HepG2 (cell line): Measurements from ENCODE around the gene VSX1. TPM values are rescaled to one million over a fixed set of nuclear protein-coding genes. Genes with fewer than 3 reads are reported as not detected.

Source experiments
- ATAC-seq: fragments of 200-7000 bp; cut with Tn5 transposase; 3 replicates; pipeline ENCODE4 v1.9.1; 2020; ENCODE audit warnings: mild to moderate bottlenecking, moderate library complexity
- BruUV-seq: library from RNA; stranded (reverse); fragments of 400-500 nt; replicated peaks from 2 replicates; lab custom pipeline; 2021; lab: Mats Ljungman, UMichigan
- CTCF ChIA-PET: fragments of 300-600 bp; formaldehyde crosslinking; extraction: SDS; loops from one replicate; lab custom pipeline; 2021; ENCODE audit warnings: low total read pairs, inconsistent platforms, low intra/inter-chr PET ratio; lab: Yijun Ruan, JAX
- POLR2A ChIA-PET: fragments of 350-600 bp; sonication (Branson Sonifier 250); formaldehyde crosslinking; loops from one replicate; lab custom pipeline; 2020; ENCODE audit warnings: antibody characterized with exemption, inconsistent platforms; lab: Yijun Ruan, JAX
- DNase-seq: peaks from one replicate; pipeline ENCODE4 v3.0.0-alpha.2; 2015; ENCODE audit warnings: low spot score
- FAIRE-seq: peaks from 3 replicates; lab custom pipeline; 2011; peaks lifted over from hg19 to GRCh38; lab: Jason Lieb, UNC
- H2AFZ ChIP-seq: one replicate; pipeline ENCODE4 v1.6.1; 2011; ENCODE audit warnings: low read length, inconsistent platforms
- H3K27ac ChIP-seq: fragments of 300-600 bp; 3 replicates; pipeline ENCODE4 v1.8.0; 2011; ENCODE audit warnings: mixed run types, mild to moderate bottlenecking, mixed read lengths, low read length, inconsistent platforms; ENCODE audit not compliant: insufficient read depth; ENCODE audit errors: extremely low read length
- H3K27me3 ChIP-seq, 2 experiments: fragments of 200-600 bp in 1 of 2; 2 replicates in 1 of 2; 3 replicates in 1 of 2; pipeline versions ENCODE4 v1.6.0 to v1.8.0; 2011; ENCODE audit warnings: low read length in 2 of 2, mild to moderate bottlenecking in 2 of 2, moderate library complexity in 2 of 2, inconsistent platforms in 1 of 2; ENCODE audit not compliant: insufficient read depth in 2 of 2, control insufficient read depth in 1 of 2
- H3K36me3 ChIP-seq, 2 experiments: fragments of 200-600 bp in 1 of 2; replicated peaks in 1 of 2; 2 replicates in 1 of 2; 3 replicates in 1 of 2; pipeline versions ENCODE4 v1.5.1 to v1.8.0; 2011; ENCODE audit warnings: low read length in 2 of 2, inconsistent platforms in 1 of 2; ENCODE audit not compliant: insufficient read depth in 2 of 2, control insufficient read depth in 1 of 2
- H3K4me1 ChIP-seq: 2 replicates; pipeline ENCODE4 v1.5.1; 2012; ENCODE audit warnings: low read length, inconsistent platforms; ENCODE audit not compliant: insufficient read depth
- H3K4me2 ChIP-seq: 2 replicates; pipeline ENCODE4 v1.6.0; 2011; ENCODE audit warnings: low read depth, low read length, inconsistent platforms
- H3K4me3 ChIP-seq, 3 experiments: fragments of 200-600 bp in 1 of 3; sonication (generic), shearing (Covaris generic) in 1 of 3; replicated peaks in 1 of 3; 2 replicates each; pipeline ENCODE4 v1.5.1; 2011 to 2016; ENCODE audit warnings: low read length in 3 of 3, inconsistent platforms in 2 of 3, low read depth in 2 of 3, mild to moderate bottlenecking in 2 of 3, control low read depth in 1 of 3, mixed read lengths in 1 of 3; ENCODE audit not compliant: insufficient read depth in 1 of 3
- H3K79me2 ChIP-seq: one replicate; pipeline ENCODE4 v1.6.1; 2011; ENCODE audit warnings: low read length, inconsistent platforms; ENCODE audit not compliant: insufficient read depth
- H3K9ac ChIP-seq: 2 replicates; pipeline ENCODE4 v1.6.0; 2011; ENCODE audit warnings: mild to moderate bottlenecking, low read depth, low read length, inconsistent platforms; ENCODE audit not compliant: insufficient read depth
- H3K9me3 ChIP-seq: 2 replicates; pipeline ENCODE4 v1.5.1; 2012; ENCODE audit warnings: mild to moderate bottlenecking, low read length
- H4K20me1 ChIP-seq: 2 replicates; pipeline ENCODE4 v1.6.0; 2011; ENCODE audit warnings: inconsistent platforms, mild to moderate bottlenecking, low read length, moderate library complexity; ENCODE audit not compliant: insufficient read depth
- ARNTL ChIP-seq: sonication (generic); formaldehyde crosslinking; IDR thresholded peaks from 2 replicates; pipeline ENCODE4 v1.4.0; 2020; ENCODE audit warnings: mild to moderate bottlenecking, missing genetic modification reagents
- BHLHE40 ChIP-seq: IDR thresholded peaks from 2 replicates; pipeline ENCODE4 v1.6.1; 2011; ENCODE audit warnings: low read length, improper control_type of control experiment
- GATAD2A ChIP-seq: IDR thresholded peaks from 2 replicates; pipeline ENCODE4 v1.6.1; 2016
- GLMP ChIP-seq: sonication (generic); formaldehyde crosslinking; IDR thresholded peaks from 2 replicates; pipeline ENCODE4 v1.9.0; 2021; ENCODE audit warnings: missing genetic modification reagents, mild to moderate bottlenecking, borderline replicate concordance
- GRHL1 ChIP-seq: sonication (generic); formaldehyde crosslinking; conservative IDR thresholded peaks from 2 replicates; pipeline ENCODE4 v1.8.0; 2022; ENCODE audit warnings: missing genetic modification reagents
- HNRNPUL1 ChIP-seq: fragments of 200-400 bp; formaldehyde crosslinking; IDR thresholded peaks from 2 replicates; pipeline ENCODE4 v1.6.1; 2017; ENCODE audit warnings: low read depth, mild to moderate bottlenecking, low read length, moderate library complexity
- KAT8 ChIP-seq: IDR thresholded peaks from 2 replicates; pipeline ENCODE4 v1.6.1; 2016; ENCODE audit warnings: missing genetic modification reagents, missing compliant biosample characterization
- MYNN ChIP-seq: sonication (generic); formaldehyde crosslinking; IDR thresholded peaks from 2 replicates; pipeline ENCODE4 v1.4.0; 2020; ENCODE audit warnings: mild to moderate bottlenecking, low read depth, missing genetic modification reagents
- NFIC ChIP-seq: IDR thresholded peaks from 2 replicates; pipeline ENCODE4 v1.6.1; 2012; ENCODE audit warnings: mild to moderate bottlenecking, low read length, inconsistent platforms
- REL ChIP-seq: sonication (generic); formaldehyde crosslinking; conservative IDR thresholded peaks from 2 replicates; pipeline ENCODE4 v1.8.0; 2022; ENCODE audit warnings: mild to moderate bottlenecking, missing genetic modification reagents, moderate library complexity
- SRSF9 ChIP-seq: fragments of 200-400 bp; formaldehyde crosslinking; IDR thresholded peaks from 2 replicates; pipeline ENCODE4 v1.6.1; 2018; ENCODE audit warnings: borderline replicate concordance, mild to moderate bottlenecking, low read depth, low read length; ENCODE audit not compliant: insufficient read depth, poor library complexity, severe bottlenecking
- UBTF ChIP-seq: sonication (generic); formaldehyde crosslinking; IDR thresholded peaks from 2 replicates; pipeline ENCODE4 v1.4.0; 2020; ENCODE audit warnings: mild to moderate bottlenecking, missing genetic modification reagents
- ZBTB44 ChIP-seq: sonication (generic); formaldehyde crosslinking; IDR thresholded peaks from 2 replicates; pipeline ENCODE4 v1.4.0; 2020; ENCODE audit warnings: missing genetic modification reagents
- ZNF296 ChIP-seq: sonication (generic); formaldehyde crosslinking; conservative IDR thresholded peaks from 2 replicates; pipeline ENCODE4 v1.5.0; 2020; ENCODE audit warnings: mild to moderate bottlenecking, missing genetic modification reagents
- ZNF780A ChIP-seq: sonication (generic); formaldehyde crosslinking; IDR thresholded peaks from 2 replicates; pipeline ENCODE4 v1.8.0; 2022; ENCODE audit warnings: mild to moderate bottlenecking, missing genetic modification reagents, moderate library complexity
- WGBS: methylation state at CpG from one replicate; pipeline ENCODE4 v1.1.6; 2017; ENCODE audit warnings: low lambda C conversion rate; 5-methylcytosine and 5-hydroxymethylcytosine counted together
- in situ Hi-C: cut with HindIII; loops from 2 replicates; pipeline ENCODE4 v1.10.0; 2017; ENCODE audit warnings: low pct_unique_long_range_greater_than_20kb; ENCODE audit not compliant: extremely low pct_ligation_motif_present
- intact Hi-C: fragments of 100-400 bp; cut with micrococcal nuclease; formaldehyde crosslinking; loops from one replicate; pipeline ENCODE4 v1.10.0; 2022; ENCODE audit not compliant: unreplicated experiment
- polyA plus RNA-seq, 8 experiments: library from polyadenylated mRNA; depleted of rRNA in 3 of 8; stranded (reverse) in 7 of 8; unstranded in 1 of 8; fragments of >200 nt; fragmentation: Illumina TruSeq in 4 of 8; extraction: Trizol in 4 of 8; gene quantifications; 2 replicates each; pipeline versions ENCODE4 v1.2.1 to v1.2.3, GENCODE V29; 2011 to 2016; ENCODE audit warnings: low read depth in 4 of 8, missing spikeins in 1 of 8, mixed read lengths in 1 of 8; ENCODE audit not compliant: insufficient read depth in 1 of 8
- total RNA-seq, 5 experiments: library from RNA; depleted of rRNA; stranded (reverse); fragments of >200 nt; fragmentation: Illumina TruSeq; extraction: Trizol; gene quantifications; 2 replicates each; pipeline ENCODE4 v1.2.3, GENCODE V29; 2016; ENCODE audit warnings: low read depth in 1 of 5
- TF ChIP-seq, protein P1 (sequence below): IDR thresholded peaks from 2 replicates; pipeline ENCODE4 v1.6.1; 2016; ENCODE audit warnings: mild to moderate bottlenecking, missing biosample characterization, missing genetic modification reagents

VSX1 gene
- total and polyA plus RNA-seq, 2 of the 13 experiments (the other 11 are each of a cell fraction or from before 2014, with no cell fraction given) = 0.04 TPM; not detected in 1

- DNase-seq (no peak), FAIRE-seq (no peak), ATAC-seq (no peak)
- Histone ChIP-seq H3K9me3 (no peaks in the 10 kb centered on the region), H3K36me3 (no peaks in the 10 kb centered on the region), H3K27ac (no peak overlapping the region), H3K27me3 (0 out of 5 replicates have a peak, but pooled peaks cover 0 to 1% of the 10 kb centered on the region in 2 experiments), H3K79me2 (no peaks in the 10 kb centered on the region), H3K4me2 (no peak overlapping the region), H3K4me3 (no peak overlapping the region), H3K9ac (no peak overlapping the region), H4K20me1 (no peaks in the 10 kb centered on the region), H2AFZ (no peak overlapping the region), H3K4me1 (peaks cover 50% of the 10 kb centered on the region)
- BruUV-seq = no TSS peak
- ChIA-PET POLR2A (no interaction called here), CTCF (no interaction called here)
- TF ChIP-seq HNRNPUL1 = no peak
- TF ChIP-seq ZNF780A = no peak
- TF ChIP-seq MYNN (CRISPR knock-in tag) = no peak
- TF ChIP-seq KAT8 (CRISPR knock-in tag) = no peak
- TF ChIP-seq SRSF9 = no peak
- no peak for TF ChIP-seq GATAD2A (CRISPR knock-in tag)
- TF ChIP-seq GLMP (CRISPR knock-in tag) = no peak
- TF ChIP-seq UBTF (CRISPR knock-in tag) = no peak
- TF ChIP-seq ZBTB44 (CRISPR knock-in tag) = no peak
- TF ChIP-seq ZNF296 = no peak
- TF ChIP-seq, protein P1, sequence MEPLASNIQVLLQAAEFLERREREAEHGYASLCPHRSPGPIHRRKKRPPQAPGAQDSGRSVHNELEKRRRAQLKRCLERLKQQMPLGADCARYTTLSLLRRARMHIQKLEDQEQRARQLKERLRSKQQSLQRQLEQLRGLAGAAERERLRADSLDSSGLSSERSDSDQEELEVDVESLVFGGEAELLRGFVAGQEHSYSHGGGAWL (CRISPR knock-in tag) = no peak
- no peak for TF ChIP-seq GRHL1 (CRISPR knock-in tag)
- TF ChIP-seq ARNTL (CRISPR knock-in tag) = no peak
- TF ChIP-seq REL (CRISPR knock-in tag) = no peak
- no peak for TF ChIP-seq BHLHE40
- TF ChIP-seq NFIC = no peak
- in situ Hi-C loops (no loop called here), intact Hi-C loops (no loop called here)
- 63% methylated on average over 7 of the region's 7 CpGs for WGBS
Observed at GRCh38 chr20:25036331-25036936, 45.5 kb downstream of the VSX1 start.
